Breast epithelium (tissue), 3 donors: ENCODE results near the gene IL18RAP.

Experiments used
- POLR2A ChIP-seq: fragments of 450-650 bp; IDR thresholded peaks from one replicate; pipeline ENCODE4 v1.6.1; 2016; ENCODE audit warnings: antibody characterized with exemption, mild to moderate bottlenecking, moderate library complexity
- POLR2AphosphoS5 ChIP-seq, 3 donors: sonication (generic); formaldehyde crosslinking; IDR thresholded peaks; one replicate each; pipeline ENCODE4 v1.6.1; 2017; ENCODE audit warnings: antibody characterized with exemption in 3 of 3
- TF ChIP-seq, protein P1 (sequence below), 3 donors: fragments of 450-650 bp; IDR thresholded peaks; one replicate each; pipeline ENCODE4 v1.5.1; 2016 to 2017; ENCODE audit warnings: antibody characterized with exemption in 3 of 3, mild to moderate bottlenecking in 3 of 3, moderate library complexity in 3 of 3

DNA sequence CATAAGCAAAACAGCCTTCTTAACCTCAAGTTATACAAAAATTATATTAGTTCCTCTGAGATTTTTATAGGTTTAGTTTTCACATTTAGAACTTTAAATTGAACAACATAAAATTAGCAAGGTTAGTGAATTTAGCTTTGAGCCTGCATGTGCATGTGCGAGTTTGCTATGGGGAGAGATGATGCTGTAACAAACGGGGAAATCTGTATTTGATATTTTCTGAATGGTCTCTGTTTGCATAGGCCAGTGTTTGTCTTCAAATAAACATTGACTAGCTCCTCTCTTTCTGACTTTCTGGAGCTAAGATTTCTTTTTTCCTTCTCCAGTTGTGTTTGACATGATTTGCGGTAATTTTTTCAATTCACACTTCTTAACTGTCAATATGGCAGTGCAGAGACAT, 30.9 kb upstream of the IL18RAP start:
- TF ChIP-seq, protein P1, sequence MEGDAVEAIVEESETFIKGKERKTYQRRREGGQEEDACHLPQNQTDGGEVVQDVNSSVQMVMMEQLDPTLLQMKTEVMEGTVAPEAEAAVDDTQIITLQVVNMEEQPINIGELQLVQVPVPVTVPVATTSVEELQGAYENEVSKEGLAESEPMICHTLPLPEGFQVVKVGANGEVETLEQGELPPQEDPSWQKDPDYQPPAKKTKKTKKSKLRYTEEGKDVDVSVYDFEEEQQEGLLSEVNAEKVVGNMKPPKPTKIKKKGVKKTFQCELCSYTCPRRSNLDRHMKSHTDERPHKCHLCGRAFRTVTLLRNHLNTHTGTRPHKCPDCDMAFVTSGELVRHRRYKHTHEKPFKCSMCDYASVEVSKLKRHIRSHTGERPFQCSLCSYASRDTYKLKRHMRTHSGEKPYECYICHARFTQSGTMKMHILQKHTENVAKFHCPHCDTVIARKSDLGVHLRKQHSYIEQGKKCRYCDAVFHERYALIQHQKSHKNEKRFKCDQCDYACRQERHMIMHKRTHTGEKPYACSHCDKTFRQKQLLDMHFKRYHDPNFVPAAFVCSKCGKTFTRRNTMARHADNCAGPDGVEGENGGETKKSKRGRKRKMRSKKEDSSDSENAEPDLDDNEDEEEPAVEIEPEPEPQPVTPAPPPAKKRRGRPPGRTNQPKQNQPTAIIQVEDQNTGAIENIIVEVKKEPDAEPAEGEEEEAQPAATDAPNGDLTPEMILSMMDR (IDR thresholded peaks at IDR 0.05): no peak
- TF ChIP-seq POLR2AphosphoS5 (IDR thresholded peaks at IDR 0.05) (no peak), POLR2A (no peak)
